Ureter (tissue), 1 donor: ENCODE measurements around the gene PIP5K1B. TPM values are rescaled to one million over a fixed set of nuclear protein-coding genes. Genes with fewer than 3 reads are reported as not detected.

Experiments
- DNase-seq: peaks from one replicate; pipeline ENCODE4 v3.0.0-alpha.2; 2020; ENCODE audit warnings: low spot score
- total RNA-seq: library from RNA; stranded (reverse); gene quantifications from one replicate; pipeline ENCODE4 v1.2.4, GENCODE V29; 2023
- donor health status: DM: yes; HTN: yes; CAD: no.

Gene PIP5K1B
- total RNA-seq, 1 donor from 2014 or later: 13.8 TPM

- DNase-seq: no peak
Observed at GRCh38 chr9:68771376-68771775, 66.3 kb downstream of the PIP5K1B start.

DNA sequence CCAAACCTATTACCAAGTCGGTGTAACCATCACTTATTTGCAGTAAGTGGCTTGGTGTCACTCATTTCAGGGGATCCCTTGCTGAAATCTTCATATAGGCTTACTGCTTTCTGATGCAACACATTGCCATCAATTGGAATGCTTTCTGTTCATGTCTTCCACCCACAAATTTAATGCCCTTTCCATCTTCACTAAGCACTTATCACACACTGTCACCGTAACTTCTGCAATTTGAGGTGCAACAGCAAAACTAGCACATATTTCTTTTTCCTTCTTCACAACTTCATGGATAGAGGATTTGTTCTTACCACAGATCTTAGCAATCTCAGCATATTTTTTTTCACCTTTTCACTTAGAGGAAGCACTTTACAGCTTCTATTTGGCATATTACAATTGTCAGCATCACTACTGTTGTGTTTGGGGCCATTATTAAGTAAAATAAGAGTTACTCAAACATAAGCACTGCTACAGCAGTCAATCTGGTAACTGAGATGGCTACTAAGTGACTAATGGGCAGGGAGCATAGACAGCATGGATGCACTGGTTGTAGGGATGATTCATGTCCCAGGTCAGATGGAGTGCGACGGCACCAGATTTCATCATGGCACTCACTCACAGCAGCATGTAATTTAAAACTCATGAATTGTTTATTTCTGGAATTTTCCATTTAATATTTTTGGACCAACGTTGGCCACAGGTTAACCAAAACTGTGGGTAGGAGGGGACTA is 70.1 kb downstream of the PIP5K1B start:
- no peak for DNase-seq

DNA sequence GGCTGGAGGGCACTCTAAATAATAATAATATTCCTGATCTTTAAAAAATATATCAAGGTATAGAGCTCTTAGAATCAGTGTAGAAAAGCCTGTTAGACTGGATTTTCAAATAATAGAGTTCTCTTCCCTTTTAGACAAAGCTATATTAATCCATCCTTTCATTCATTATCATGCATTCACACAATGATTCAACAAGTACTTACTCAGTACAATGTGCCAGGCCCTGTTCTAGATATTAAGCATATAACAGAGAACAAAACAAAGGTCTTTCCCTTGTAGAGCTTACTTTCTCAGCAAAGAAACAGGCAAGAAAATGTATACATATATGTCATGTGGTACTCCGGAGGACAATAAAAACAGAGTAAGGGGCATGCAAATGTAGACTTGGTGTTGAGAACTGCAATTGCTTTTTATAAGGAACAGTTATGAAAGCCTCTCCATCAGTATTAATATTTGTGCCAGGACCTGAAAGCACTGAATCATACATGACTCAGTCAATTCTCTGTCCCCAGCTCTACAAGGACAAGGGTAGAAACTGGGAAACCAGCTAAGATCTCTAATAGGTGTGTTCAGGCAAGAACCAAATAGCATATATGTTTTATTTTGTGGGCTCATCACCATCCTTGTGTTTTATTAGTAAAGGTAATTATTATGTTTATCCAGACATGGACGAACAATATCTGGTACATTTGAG is 72.2 kb downstream of the PIP5K1B start:
- DNase-seq: no peak

DNA sequence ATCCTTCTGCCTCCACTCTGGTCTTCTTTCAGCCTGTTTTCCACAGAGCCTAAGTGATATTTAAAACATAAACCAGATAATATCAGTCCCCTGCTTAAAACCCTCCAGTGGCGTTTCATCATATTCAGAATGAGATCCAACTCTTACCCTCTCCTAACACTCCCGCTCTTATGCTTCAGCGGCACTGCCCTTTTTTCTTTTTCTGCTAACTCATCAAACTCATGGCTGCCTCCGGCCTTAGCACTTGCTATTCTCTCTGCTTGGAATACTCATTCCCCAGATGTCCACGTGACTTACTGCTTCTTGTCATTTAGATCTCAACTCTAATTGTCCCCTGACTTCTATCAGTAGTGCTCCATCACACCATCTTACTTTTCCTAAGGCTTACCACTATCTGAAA is 73.6 kb downstream of the PIP5K1B start:
- no peak for DNase-seq

GRCh38 chr9:68779558-68780379 is 74.7 kb downstream of the PIP5K1B start:
- DNase-seq: peak; percentile 95

DNA sequence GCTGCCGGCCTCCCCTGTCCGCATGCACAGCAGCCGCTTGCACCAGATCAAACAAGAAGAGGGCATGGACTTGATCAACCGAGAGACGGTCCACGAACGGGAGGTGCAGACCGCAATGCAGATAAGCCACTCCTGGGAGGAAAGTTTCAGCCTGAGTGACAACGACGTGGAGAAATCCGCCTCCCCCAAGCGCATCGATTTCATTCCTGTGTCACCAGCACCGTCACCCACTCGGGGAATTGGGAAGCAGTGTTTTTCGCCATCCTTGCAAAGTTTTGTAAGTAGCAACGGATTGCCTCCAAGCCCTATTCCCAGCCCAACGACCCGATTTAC is 75.3 kb downstream of the PIP5K1B start:
- DNase-seq: no peak

GRCh38 chr9:68780720-68781119 is 75.7 kb downstream of the PIP5K1B start:
- DNase-seq: no peak

- DNase-seq: no peak
Observed at GRCh38 chr9:68781928-68782327, 76.9 kb downstream of the PIP5K1B start.

DNA sequence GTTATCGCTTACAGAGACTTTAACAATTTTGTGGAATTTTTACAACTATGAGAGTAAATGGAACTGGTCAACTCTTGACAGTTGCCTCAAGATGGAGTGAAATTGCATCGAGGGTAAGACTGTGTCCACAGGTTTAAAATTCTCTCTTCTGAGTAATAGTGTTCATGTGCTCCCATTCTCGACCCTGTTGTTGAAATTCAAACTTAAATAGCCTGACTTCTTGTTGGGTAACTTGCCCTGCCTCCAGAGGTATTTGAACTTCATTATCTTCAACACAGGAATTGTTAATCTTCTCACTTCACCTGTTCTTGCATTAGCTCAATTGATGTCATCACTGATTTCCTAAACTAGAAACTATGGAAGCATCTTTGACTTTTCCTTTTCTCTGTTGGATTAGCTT is 77.5 kb downstream of the PIP5K1B start:
- DNase-seq: no peak

DNA sequence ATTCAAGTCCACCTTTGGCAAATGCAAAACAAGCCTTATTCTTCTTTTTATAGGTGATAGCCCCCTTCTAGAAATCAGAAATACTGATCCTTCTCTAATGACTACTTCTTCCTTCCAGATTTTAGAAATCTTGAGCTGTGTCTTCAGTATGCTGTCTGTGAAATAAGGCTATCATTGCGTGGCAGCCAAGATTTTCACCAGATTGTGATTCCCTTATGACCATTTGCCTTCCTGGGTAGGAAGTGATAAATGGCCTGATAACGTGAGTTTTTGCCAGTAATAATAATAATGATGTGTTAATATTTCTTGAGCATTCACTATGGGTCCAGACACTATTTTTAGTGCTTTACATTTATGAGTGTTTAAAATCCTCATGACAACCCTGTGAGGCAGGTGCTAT is 80.9 kb downstream of the PIP5K1B start:
- DNase-seq: no peak

DNA sequence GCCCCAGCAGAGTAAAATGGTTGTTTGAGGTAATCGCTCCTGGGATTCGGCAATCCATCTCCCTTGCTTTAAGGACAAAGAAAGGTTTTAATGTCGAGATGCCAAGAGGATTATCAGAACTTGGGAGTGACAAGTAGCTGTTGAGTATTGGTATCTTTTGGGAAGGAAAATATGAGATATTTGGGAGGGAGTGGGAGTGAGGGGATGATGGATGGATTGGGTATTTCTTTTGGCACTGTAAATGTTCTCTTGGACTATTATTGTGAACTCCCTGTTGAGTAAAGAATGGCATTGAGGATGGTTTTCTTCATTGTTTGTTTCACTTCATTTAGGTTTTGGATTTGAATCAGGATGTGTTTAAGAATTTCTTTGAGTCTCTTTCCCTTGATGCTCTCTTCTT is 86.1 kb downstream of the PIP5K1B start:
- no peak for DNase-seq

DNA sequence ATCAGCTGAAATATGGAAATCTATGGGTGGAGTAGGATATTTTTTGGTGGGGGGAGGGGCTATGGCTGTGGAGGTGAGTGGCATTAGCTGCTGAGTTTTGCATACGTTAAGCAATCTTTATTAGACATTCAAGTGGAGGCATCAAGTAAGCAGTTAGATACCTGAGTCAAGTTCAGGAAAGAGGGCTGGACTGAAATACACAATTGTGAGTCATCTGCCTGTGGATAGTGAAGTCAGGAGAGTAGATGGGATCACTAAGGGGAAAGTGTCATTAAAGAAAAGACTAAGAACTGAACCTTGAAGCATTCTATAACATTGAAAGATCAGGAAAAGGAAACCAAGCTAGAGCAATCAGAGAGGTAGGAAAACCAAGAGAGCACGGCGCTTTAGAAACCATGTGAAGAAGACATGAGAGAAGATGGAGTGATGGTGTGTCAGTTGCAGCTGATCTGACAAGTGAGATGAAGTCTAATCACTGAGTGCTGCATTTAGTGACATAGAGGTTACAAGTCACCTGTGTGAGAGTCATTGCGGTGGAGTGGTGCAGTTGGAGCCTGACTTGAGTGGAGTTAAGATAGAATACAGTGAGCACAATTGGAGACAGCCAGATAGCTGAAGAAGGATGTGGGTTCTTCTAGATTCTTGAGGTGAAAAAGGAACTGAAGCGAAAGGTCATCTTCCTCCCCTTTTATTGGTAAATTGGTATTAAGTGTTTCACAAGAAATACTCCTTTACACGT is 88.7 kb downstream of the PIP5K1B start:
- no peak for DNase-seq

GRCh38 chr9:68794898-68795297 is 89.9 kb downstream of the PIP5K1B start:
- no peak for DNase-seq

DNA sequence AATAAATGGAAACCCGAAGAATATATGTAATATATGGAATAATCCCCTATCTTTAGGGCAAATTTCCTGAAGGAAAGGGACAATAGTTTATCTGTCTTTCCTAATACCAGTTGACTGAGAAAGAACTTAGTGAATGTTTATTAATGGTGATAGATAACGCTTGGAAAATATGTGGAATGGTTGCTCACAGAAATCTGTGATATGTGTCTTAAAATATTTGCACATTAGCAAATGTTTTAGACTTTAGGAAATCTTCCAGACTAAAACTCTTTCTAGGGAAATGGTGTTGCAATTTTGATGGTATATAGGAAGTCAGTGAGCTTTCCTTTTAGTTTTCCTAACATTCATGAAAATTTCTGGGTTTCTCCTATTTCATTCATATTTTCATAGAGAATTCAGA is 90.4 kb downstream of the PIP5K1B start:
- no peak for DNase-seq

DNA sequence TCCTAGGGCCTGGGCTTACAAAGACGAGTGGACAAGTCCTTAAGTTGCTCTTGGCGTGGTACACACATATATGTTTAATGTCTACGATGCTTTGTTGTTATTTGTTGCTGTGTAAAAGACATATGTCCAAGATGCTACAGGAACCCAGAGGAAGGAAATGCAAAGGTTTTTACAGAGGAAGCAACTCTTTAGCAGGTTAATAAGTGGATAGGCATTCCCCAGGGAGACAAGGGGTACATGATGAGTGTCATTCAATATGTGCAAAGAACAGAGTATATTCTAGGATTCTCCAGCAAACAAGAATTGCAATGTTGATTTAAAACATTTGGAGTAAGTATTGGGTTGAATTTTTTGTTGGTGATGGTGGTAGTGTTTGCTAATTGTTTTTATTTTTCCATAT is 92.1 kb downstream of the PIP5K1B start:
- no peak for DNase-seq

GRCh38 chr9:68798423-68798822 is 93.4 kb downstream of the PIP5K1B start:
- DNase-seq: no peak

DNA sequence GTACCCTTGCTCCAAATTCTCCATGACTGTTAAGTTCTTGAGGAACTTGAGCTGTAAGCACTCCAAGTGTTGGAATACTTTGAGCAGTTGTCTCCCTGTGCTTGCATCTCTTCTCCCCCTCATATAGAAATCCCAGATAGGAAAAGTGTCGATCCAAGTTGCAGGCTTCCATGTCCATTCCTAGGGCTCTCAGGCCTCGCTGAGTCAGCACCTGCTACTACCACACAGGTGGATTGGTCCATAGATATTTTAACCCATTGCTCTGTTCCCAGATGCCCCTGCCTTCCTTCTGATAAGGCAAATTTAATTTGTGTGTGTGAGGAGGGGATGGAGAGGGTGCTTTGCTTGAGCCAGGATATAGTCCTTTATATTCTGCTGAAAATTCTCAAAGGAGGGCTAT is 95.8 kb downstream of the PIP5K1B start:
- no peak for DNase-seq

DNA sequence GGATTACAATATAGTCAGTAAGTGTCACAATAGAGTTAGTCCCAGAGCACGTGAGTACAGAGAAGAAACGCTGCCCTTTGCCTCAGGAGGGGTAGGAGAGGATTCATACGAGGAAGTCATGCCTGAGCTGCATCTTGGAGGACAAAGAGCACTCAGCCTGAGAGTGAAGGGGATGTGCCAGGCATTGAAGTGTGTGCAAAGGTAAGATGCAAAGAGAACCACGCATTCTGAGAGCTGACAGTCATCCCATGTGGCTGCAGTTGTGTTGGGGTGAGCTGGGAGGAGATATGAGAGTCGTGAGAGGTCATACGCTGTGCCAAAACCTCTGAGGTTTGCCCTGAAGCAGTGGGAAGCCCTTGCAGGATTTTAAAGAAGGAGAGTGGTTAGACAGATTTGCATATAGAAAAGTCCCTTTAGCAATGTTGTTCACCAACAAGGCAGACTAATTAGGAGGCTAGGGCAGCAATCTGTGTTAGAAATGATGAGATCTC is 97.5 kb downstream of the PIP5K1B start:
- DNase-seq: no peak

- DNase-seq: no peak
Observed at GRCh38 chr9:68804911-68805889, 100.2 kb downstream of the PIP5K1B start.

DNA sequence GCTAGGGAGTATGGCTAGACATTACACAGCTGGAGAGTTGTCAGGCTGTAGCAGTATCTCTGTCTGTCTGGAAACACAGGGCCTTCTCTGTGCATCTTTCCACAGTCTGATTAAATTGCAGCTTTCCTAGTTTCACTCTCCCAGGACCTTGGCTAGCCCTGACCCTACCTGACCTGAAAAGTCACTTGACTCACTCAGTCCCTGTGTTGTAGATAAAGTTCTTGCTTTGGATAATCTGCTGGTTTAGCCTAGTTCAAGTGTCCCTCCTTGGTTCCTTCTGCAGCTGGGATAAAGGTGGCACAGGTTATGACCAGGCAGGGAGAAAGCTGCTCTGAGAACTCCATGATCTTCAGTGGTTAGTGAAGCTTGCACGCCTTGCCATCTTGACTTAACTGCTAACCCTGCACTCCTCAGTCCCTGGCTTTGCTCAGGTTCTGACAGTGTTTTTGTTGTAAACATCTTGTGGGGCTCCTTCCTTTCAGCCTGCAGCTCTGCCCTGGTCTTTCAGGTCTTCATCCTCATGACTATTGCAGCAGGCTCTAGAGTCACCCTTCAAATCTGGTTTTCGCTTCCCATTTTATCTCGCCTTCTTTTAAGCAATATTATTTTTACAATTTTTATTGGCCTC is 101.0 kb downstream of the PIP5K1B start:
- no peak for DNase-seq
